Measurements from ENCODE around the gene AGAP2.
"Not testable (repeated sequence)": the region's sequence is repeated elsewhere in the genome, so short reads cannot be mapped to it uniquely, and the experiment has no call there.

Gene AGAP2

GRCh38 chr12:57777911-57778310, 39.4 kb upstream of the AGAP2 start:
- no peak overlapping the region for H2AFZ ChIP-seq
- no peaks in the 10 kb centered on the region for H3K9me3 ChIP-seq (ENCODE audit: control insufficient read depth, low read length)
- H3K27me3 ChIP-seq (ENCODE audit: control insufficient read depth, insufficient read depth, low read length) = no peaks in the 10 kb centered on the region
- peaks cover 5% of the 10 kb centered on the region for H3K79me2 ChIP-seq
- no peak overlapping the region for H3K4me3 ChIP-seq (ENCODE audit: low read depth, low read length)
- H3K4me1 ChIP-seq = peaks cover 9% of the 10 kb centered on the region
- no peaks in the 10 kb centered on the region for H3K36me3 ChIP-seq (ENCODE audit: control insufficient read depth, insufficient read depth, low read length)
- TF ChIP-seq, protein P1, sequence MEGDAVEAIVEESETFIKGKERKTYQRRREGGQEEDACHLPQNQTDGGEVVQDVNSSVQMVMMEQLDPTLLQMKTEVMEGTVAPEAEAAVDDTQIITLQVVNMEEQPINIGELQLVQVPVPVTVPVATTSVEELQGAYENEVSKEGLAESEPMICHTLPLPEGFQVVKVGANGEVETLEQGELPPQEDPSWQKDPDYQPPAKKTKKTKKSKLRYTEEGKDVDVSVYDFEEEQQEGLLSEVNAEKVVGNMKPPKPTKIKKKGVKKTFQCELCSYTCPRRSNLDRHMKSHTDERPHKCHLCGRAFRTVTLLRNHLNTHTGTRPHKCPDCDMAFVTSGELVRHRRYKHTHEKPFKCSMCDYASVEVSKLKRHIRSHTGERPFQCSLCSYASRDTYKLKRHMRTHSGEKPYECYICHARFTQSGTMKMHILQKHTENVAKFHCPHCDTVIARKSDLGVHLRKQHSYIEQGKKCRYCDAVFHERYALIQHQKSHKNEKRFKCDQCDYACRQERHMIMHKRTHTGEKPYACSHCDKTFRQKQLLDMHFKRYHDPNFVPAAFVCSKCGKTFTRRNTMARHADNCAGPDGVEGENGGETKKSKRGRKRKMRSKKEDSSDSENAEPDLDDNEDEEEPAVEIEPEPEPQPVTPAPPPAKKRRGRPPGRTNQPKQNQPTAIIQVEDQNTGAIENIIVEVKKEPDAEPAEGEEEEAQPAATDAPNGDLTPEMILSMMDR (IDR thresholded peaks at IDR 0.05) = no peak
- no peak overlapping the region for H3K9ac ChIP-seq
- H3K27ac ChIP-seq = no peak overlapping the region
- H3K4me2 ChIP-seq (ENCODE audit: low read length) = no peak overlapping the region

DNA sequence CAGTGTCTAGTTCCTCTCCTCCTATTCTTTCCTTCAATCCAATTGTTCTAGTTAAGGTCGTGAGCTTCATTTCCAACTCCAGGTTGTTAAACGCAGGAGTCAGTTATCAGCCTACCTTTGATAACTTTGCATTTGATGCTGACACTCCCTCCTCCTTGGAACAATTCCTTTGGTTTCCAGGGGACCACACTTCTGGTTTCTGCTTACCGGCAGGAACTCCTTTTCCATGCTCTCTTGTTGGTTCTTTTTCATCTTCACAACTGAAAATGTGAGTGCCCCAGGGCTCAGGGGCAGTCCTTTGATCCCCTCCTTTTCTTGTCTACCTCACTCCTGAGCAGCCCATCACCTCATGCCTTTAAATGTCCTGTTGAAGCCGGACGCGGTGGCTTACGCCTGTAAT, 38.8 kb upstream of the AGAP2 start:
- H3K36me3 ChIP-seq (ENCODE audit: control insufficient read depth, insufficient read depth, low read length) = no peaks in the 10 kb centered on the region

GRCh38 chr12:57776247-57776587, 37.7 kb upstream of the AGAP2 start:
- no peak overlapping the region for H3K4me2 ChIP-seq (ENCODE audit: low read length)
- no peaks in the 10 kb centered on the region for H3K36me3 ChIP-seq (ENCODE audit: control insufficient read depth, insufficient read depth, low read length)

More for the DNA sequence above, 38.8 kb upstream of the AGAP2 start:
- no peaks in the 10 kb centered on the region for H3K9me3 ChIP-seq (ENCODE audit: control insufficient read depth, low read length)
- H3K9ac ChIP-seq = no peak overlapping the region
- H2AFZ ChIP-seq = no peak overlapping the region
- no peaks in the 10 kb centered on the region for H3K27me3 ChIP-seq (ENCODE audit: control insufficient read depth, insufficient read depth, low read length)
- no peak overlapping the region for H3K4me3 ChIP-seq (ENCODE audit: low read depth, low read length)
- TF ChIP-seq, protein P1 (IDR thresholded peaks at IDR 0.05) = no peak
- H3K4me1 ChIP-seq = peaks cover 10% of the 10 kb centered on the region
- H3K79me2 ChIP-seq = peaks cover 2% of the 10 kb centered on the region
- H3K4me2 ChIP-seq (ENCODE audit: low read length) = no peak overlapping the region
- no peak overlapping the region for H3K27ac ChIP-seq

GRCh38 chr12:57775563-57776246, 37.2 kb upstream of the AGAP2 start:
- Histone ChIP-seq H3K4me2 (ENCODE audit: low read length) (no peak overlapping the region), H3K79me2 (no peaks in the 10 kb centered on the region), H3K4me1 (peaks cover 11% of the 10 kb centered on the region), H3K27me3 (ENCODE audit: control insufficient read depth, insufficient read depth, low read length) (no peaks in the 10 kb centered on the region), H3K27ac (no peak overlapping the region), H3K36me3 (ENCODE audit: control insufficient read depth, insufficient read depth, low read length) (no peaks in the 10 kb centered on the region), H3K9me3 (ENCODE audit: control insufficient read depth, low read length) (no peaks in the 10 kb centered on the region), H3K9ac (no peak overlapping the region), H2AFZ (no peak overlapping the region), H3K4me3 (ENCODE audit: low read depth, low read length) (no peak overlapping the region)
- TF ChIP-seq, protein P1 (IDR thresholded peaks at IDR 0.05) = no peak

More at GRCh38 chr12:57776247-57776587, 37.7 kb upstream of the AGAP2 start:
- Histone ChIP-seq H2AFZ (no peak overlapping the region), H3K27ac (no peak overlapping the region), H3K9me3 (ENCODE audit: control insufficient read depth, low read length) (no peaks in the 10 kb centered on the region), H3K4me1 (peaks cover 8% of the 10 kb centered on the region), H3K79me2 (no peaks in the 10 kb centered on the region), H3K4me3 (ENCODE audit: low read depth, low read length) (no peak overlapping the region), H3K9ac (no peak overlapping the region), H3K27me3 (ENCODE audit: control insufficient read depth, insufficient read depth, low read length) (no peaks in the 10 kb centered on the region)
- TF ChIP-seq, protein P1 (IDR thresholded peaks at IDR 0.05) = no peak

GRCh38 chr12:57775044-57775443, 36.5 kb upstream of the AGAP2 start:
- Histone ChIP-seq H3K4me1 (peaks cover 15% of the 10 kb centered on the region), H3K4me2 (ENCODE audit: low read length) (no peak overlapping the region), H3K9me3 (ENCODE audit: control insufficient read depth, low read length) (no peaks in the 10 kb centered on the region), H2AFZ (no peak overlapping the region), H3K27ac (no peak overlapping the region), H3K4me3 (ENCODE audit: low read depth, low read length) (no peak overlapping the region), H3K9ac (no peak overlapping the region), H3K36me3 (ENCODE audit: control insufficient read depth, insufficient read depth, low read length) (no peaks in the 10 kb centered on the region), H3K27me3 (ENCODE audit: control insufficient read depth, insufficient read depth, low read length) (no peaks in the 10 kb centered on the region), H3K79me2 (no peaks in the 10 kb centered on the region)
- TF ChIP-seq, protein P1 (IDR thresholded peaks at IDR 0.05) = no peak

- not testable (repeated sequence) for H3K27ac ChIP-seq; H3K27me3 ChIP-seq (ENCODE audit: control insufficient read depth, insufficient read depth, low read length); H3K9me3 ChIP-seq (ENCODE audit: control insufficient read depth, low read length); H2AFZ ChIP-seq; H3K4me3 ChIP-seq (ENCODE audit: low read depth, low read length); H3K36me3 ChIP-seq (ENCODE audit: control insufficient read depth, insufficient read depth, low read length); H3K79me2 ChIP-seq; H3K4me2 ChIP-seq (ENCODE audit: low read length); H3K9ac ChIP-seq
- peaks cover 13% of the 10 kb centered on the region for H3K4me1 ChIP-seq
These were observed 36.1 kb upstream of the AGAP2 start for GRCh38 chr12:57774634-57775033.
